HPDE6-E6E7 (cell line): ENCODE data around the gene PIP5K1B.
"Not testable (repeated sequence)": the region's sequence is repeated elsewhere in the genome, so short reads cannot be mapped to it uniquely, and the experiment has no call there.

Experiments used
- DNase-seq: peaks from one replicate; pipeline ENCODE4 v3.0.0; 2011; ENCODE audit warnings: missing footprints; ENCODE audit errors: extremely low spot score

The PIP5K1B gene

DNA sequence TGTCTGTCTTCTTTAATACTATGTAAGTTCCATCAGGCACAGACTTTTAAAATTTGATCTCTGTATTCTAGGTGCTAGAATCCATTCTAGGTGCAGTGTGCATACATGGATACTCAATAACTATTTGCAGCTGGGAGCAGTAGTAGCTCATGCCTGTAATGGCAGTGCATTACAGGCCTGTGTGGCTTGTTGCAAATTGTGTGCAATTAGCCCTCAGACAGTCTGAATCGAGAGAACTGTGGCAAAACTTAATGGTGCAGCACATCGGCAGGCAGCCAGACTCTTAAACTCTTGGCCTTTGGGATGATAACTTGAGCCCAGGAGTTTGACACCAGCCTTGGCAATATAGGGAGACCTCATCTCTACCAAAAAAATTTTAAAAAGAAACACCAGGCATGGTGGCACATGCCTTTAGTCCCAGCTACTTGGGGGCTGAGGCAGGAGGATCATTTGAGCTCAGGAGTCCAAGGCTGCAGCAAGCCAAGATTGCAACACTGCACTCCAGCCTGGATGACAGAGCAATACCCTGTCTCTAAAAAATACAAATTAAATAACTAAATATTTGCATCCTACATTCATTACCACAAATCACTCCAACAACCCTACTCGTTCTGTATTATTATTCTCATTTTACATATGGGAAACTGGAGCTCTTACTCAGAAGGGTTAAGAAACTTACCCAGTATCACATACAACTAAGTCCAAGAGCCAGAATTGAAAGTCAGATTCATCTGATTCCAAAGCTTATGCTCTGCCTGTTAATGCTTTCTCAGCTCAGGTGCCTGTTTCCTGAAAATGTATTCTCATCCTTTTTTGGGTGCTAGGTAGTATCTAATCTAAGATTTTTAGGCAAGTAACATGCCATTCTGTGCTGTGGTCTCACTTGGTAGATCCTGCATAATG lies 278.7 kb downstream of the PIP5K1B start:
- DNase-seq = no peak

GRCh38 chr9:68986949-68987348 lies 281.9 kb downstream of the PIP5K1B start:
- not testable (repeated sequence) for DNase-seq

GRCh38 chr9:68991457-68991856 lies 286.4 kb downstream of the PIP5K1B start:
- no peak for DNase-seq

DNA sequence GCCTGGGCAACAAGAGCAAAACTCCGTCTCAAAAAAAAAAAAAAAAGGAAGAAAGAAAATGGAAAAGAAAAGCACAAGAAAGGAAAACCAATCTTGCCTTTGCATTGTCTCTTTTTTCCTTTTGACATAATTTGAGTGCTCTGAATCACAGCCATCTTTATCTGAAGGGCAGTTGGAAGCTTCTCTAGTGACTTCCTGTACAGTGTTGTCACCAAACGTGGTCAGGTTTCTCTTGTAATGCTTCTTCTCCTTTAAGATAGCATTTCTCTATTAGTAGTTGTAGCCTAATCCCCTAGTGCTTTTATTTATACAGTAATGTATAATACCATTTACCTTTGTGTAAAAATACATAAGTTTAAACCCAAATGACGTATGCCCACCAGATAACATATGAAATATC lies 290.7 kb downstream of the PIP5K1B start:
- no peak for DNase-seq

DNA sequence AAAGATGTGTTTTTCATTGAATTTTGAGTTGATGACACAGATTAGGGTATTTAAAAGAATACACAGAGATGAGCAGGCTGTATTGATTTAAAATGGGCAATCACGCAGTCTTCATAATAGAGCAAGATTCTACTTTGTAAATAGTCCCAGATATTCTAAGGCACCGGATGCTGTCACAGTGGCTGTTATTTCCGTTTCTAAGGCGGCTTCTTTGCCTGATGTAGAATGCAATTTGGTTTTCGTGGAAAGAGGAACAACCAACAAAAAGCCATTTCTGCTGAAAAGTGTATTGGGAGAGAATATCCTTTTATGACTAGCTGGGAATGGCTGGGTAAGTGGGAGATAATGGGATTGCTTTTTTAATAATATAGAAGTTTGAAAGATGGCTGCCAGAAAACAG lies 291.4 kb downstream of the PIP5K1B start:
- DNase-seq = no peak

DNA sequence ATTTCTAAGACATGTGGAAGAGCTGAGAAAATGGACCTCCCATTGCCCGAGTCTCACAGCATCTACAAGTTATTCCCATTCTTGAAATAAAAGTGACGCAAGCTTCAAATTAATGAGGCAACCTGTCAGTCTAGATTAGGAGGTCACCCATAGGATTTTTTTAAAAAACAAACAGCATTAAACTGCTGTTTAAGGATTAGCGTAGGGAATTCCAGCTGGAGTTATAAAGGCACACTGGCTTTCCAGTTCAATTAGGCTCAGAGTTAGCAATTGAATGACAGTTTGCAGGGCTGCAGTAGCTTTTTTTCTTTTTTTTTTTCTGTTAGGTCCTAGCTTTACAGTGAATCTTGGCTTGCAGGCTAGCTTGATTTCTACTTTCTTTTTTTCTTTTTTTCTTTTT lies 292.6 kb downstream of the PIP5K1B start:
- no peak for DNase-seq

- DNase-seq = no peak
Measured at GRCh38 chr9:68998385-68998784, 293.3 kb downstream of the PIP5K1B start.

- DNase-seq = no peak
Measured at GRCh38 chr9:68998812-68999211, 293.8 kb downstream of the PIP5K1B start.

DNA sequence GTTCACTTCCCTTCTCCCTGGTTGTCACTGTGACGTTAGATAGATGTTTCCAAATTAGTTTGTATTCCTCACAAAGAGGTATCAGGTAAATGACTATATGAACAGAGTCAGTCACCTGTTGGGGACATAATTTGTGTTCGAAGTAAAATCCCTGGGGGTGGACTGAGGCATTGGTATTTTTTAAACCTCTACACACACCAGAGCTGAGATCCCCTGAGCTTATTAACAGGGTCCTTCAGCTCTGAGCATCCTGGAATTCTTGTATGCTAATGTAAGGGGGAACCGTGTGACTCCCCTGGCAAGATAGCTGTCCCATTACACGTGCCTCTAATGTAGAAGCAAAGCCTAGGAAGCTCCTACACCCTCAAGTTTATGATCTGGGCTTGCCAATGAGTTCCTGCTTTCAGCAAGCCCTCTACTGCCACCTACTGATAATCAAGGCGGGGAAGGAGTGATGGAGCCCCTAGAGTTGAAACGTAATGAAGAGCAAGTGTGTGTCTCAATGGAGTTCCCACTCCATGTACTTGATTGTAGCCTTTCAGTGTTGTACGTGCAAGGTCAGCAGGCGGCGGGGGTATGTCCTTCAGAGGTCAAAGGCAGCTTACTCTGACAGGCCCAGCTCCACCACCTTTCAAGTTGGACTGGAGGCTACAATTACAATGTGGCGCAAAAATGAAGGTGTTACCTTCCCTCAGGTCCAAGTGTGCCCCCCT lies 294.5 kb downstream of the PIP5K1B start:
- DNase-seq = peak; percentile 68

- DNase-seq = no peak
Measured at GRCh38 chr9:69001921-69002320, 296.9 kb downstream of the PIP5K1B start.

DNA sequence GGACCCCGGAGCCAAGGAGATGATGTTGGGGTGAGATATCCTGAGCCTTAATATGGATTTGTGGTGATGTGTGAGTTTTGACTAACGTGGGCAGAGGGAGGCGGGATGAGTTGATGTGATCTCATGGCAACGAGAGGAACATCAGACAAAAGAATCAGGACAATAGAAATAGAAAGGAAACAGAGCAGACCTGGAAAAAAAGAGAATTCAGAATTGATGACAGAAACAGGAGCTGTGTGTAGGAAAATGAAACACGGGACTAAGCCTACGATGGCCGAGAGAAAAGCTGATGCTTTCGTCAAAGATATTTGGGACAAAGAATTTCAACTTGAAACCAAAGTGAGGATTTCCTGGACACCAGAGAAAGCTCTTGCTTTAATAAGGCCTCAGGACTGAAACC lies 298.0 kb downstream of the PIP5K1B start:
- DNase-seq = no peak

DNA sequence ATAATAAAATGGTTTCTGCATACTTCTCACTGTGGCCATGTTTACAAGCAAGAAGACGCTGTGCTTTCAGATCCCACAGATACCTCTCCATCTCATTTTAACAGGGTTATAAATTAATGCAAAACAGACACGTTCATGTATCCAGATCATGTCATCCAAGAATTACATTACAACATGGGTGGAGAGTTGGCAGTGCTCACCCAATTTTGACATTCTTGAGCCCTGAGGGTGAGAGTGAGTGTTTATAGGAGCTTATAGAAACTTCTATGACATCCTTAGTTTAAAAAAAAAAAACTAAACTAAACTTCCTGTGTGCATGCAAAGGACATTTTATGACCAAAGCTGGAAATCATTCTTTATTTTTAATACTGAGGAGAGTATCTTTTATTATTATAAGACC lies 299.8 kb downstream of the PIP5K1B start:
- no peak for DNase-seq

- peak; percentile 28 for DNase-seq
Measured at GRCh38 chr9:69009708-69010107, 304.7 kb downstream of the PIP5K1B start.

- DNase-seq = no peak
Measured at GRCh38 chr9:69012696-69013381, 307.8 kb downstream of the PIP5K1B start.

DNA sequence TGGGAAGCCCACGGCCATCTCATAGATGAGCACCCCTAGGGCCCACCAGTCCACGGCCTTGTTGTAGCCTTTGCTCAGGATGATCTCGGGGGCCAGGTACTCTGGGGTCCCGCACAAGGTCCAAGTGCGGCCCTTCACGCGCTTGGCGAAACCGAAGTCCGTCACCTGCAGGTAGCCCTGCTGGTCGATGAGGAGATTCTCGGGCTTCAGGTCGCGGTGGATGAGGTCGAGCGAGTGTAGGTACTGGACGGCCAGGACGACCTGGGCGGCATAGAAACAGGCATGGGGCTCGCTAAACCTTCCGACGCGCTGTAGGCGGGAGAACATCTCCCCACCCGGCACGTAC lies 308.3 kb downstream of the PIP5K1B start:
- DNase-seq = no peak

- DNase-seq = no peak
Measured at GRCh38 chr9:69014013-69014412, 309.0 kb downstream of the PIP5K1B start, which contains the start of gene PRKACG. Gene PRKACG (minus strand): TSS chr9:69014113. CDS start chr9:69014092, 21 bp downstream.

- DNase-seq = no peak
Measured at GRCh38 chr9:69016191-69017096, 311.4 kb downstream of the PIP5K1B start.

- no peak for DNase-seq
Measured at GRCh38 chr9:69018737-69019136, 313.7 kb downstream of the PIP5K1B start.

GRCh38 chr9:69019808-69020207 lies 314.8 kb downstream of the PIP5K1B start:
- no peak for DNase-seq

DNA sequence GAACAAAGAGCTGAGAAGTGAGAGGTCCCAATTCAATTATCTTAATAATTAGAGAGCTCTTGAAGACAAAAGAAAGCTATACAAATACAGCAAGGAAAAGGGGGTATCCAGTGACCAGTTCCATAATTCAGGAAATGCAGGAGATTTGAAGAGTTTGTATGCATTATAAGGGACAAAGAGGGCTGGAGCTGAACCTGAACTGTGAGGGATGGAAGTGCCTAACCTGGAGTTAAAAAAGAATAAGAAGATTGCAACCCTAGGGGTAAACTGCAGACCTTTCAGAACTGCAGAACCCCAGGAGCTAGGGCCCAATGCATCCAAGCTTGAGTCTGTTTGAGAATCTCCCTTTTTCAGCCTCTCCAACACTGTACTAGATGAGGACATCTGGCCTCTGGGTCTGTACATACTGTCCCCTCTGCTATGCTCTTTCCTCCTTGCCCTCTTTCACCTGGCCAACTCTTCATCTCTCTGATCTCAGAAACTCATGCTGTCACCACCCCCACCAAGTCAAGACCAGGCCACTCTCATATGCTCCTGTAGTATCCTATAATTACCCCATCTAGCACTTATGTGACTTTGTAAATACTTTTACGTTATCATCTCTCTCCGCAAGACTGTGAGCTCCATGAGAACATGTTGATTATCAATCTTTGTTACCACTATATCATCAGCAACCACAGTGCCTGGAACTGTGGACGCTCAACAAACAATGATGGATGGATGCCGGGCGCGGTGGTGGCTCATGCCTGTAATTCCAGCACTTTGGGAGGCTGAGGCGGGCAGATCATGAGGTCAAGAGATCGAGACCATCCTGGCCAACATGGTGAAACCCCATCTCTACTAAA lies 315.5 kb downstream of the PIP5K1B start:
- no peak for DNase-seq
